T-helper 2 cell treated with Interferon-gamma antibody and Interleukin-4, amounts not matched to agents 100 ng/mL and 5 ng/mL, for 36 hours (primary cell): Measurements from ENCODE around the gene RHOA. TPM values are rescaled to one million over a fixed set of nuclear protein-coding genes. Genes with fewer than 3 reads are reported as not detected.
"Not testable (repeated sequence)": the region's sequence is repeated elsewhere in the genome, so short reads cannot be mapped to it uniquely, and the experiment has no call there.

Experiments used
- intact Hi-C: fragments of 100-400 bp; cut with micrococcal nuclease; formaldehyde crosslinking; loops from one replicate; pipeline ENCODE4 v1.15.1; 2023
- total RNA-seq: library from RNA; stranded (reverse); gene quantifications from 2 replicates; pipeline ENCODE4 v1.2.3, GENCODE V29; 2022

RHOA gene
- total RNA-seq, 1 donor from 2014 or later, result 466 TPM

- intact Hi-C loops, result loop anchor here (2.0 kb wide), 1 partner anchor 115 kb away; no protein-coding TSS in a partner anchor
Observed at GRCh38 chr3:49333916-49334633, 77.7 kb downstream of the RHOA start.

- intact Hi-C loops, result loop anchor here (2.0 kb wide), 1 partner anchor 116 kb away; no protein-coding TSS in a partner anchor
Observed at GRCh38 chr3:49333091-49333490, 78.7 kb downstream of the RHOA start.

GRCh38 chr3:49329186-49329585 is 82.6 kb downstream of the RHOA start:
- intact Hi-C loops, result no loop called here

- intact Hi-C loops, result not testable (repeated sequence)
Observed at GRCh38 chr3:49328350-49328749, 83.4 kb downstream of the RHOA start.

- intact Hi-C loops, result no loop called here
Observed at GRCh38 chr3:49327485-49327884, 84.3 kb downstream of the RHOA start.

GRCh38 chr3:49324768-49325167 is 87.0 kb downstream of the RHOA start:
- intact Hi-C loops, result no loop called here

GRCh38 chr3:49316696-49317457 is 94.9 kb downstream of the RHOA start:
- intact Hi-C loops, result no loop called here

- intact Hi-C loops, result no loop called here
Observed at GRCh38 chr3:49313896-49314688, 97.7 kb downstream of the RHOA start.

DNA sequence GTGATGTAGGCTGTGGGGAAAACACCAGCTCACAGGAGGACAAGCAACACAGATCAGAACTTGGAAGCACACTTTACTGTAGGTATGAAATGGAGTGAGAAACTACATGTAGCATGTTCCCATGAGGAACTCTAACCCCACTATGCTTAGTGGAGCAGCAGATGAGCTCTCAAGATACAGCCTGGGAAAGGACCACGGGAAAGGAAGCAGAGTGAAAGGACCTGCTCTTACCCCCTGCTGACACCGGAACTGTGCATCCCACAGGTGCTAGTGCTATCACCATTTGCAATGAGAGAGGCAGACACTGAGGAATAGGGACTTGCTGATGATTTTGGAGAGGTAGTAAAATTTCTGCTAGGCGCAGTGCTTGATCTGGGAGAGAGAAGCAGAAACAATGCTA is 100.5 kb downstream of the RHOA start:
- intact Hi-C loops, result no loop called here

- intact Hi-C loops, result no loop called here
Observed at GRCh38 chr3:49310677-49311076, 101.1 kb downstream of the RHOA start.

Other genes starting within 250 kb of the RHOA start
- 23.4 and 24.0 TPM in 2 replicates for gene CCDC71, start 245.6 kb downstream of the RHOA start, total RNA-seq
- gene KLHDC8B, start 240.4 kb downstream of the RHOA start, total RNA-seq, result 0.66 and 1.1 TPM in 2 replicates
- gene C3orf62, start 134.7 kb downstream of the RHOA start, total RNA-seq, result 11.6 and 12.7 TPM in 2 replicates
- 84.2 and 87.9 TPM in 2 replicates for gene USP4, start 71.9 kb downstream of the RHOA start, total RNA-seq
- gene GPX1, start 53.6 kb downstream of the RHOA start, total RNA-seq, result 118 and 123 TPM in 2 replicates
- gene TCTA, start 447 bp upstream of the RHOA start, total RNA-seq, result 24.6 and 26.6 TPM in 2 replicates
- gene AMT, start 10.5 kb upstream of the RHOA start, total RNA-seq, result 4.8 and 5.1 TPM in 2 replicates
- 21.1 and 21.6 TPM in 2 replicates for gene NICN1, start 17.3 kb upstream of the RHOA start, total RNA-seq
- gene DAG1, start 58.3 kb upstream of the RHOA start, total RNA-seq, result 19.5 and 19.6 TPM in 2 replicates
- 0.07 TPM in 2 replicates for gene BSN, start 142.5 kb upstream of the RHOA start, total RNA-seq